Neural cell (in vitro differentiated cells): ENCODE data around the gene NECTIN4.

Source experiments
- CTCF ChIP-seq: fragments of 450-650 bp; IDR thresholded peaks from 2 replicates; pipeline ENCODE4 v1.5.1; 2014; ENCODE audit warnings: antibody characterized with exemption, mild to moderate bottlenecking, moderate library complexity; ENCODE audit not compliant: poor library complexity, severe bottlenecking
- EP300 ChIP-seq: fragments of 450-650 bp; conservative IDR thresholded peaks from 2 replicates; pipeline ENCODE4 v1.6.1; 2014; ENCODE audit warnings: antibody characterized with exemption, mild to moderate bottlenecking, moderate library complexity; ENCODE audit not compliant: poor library complexity, severe bottlenecking
- EZH2 ChIP-seq: fragments of 200-600, 300-800 bp; shearing (Covaris generic), sonication (generic); IDR thresholded peaks from 2 replicates; pipeline ENCODE4 v1.6.1; 2014; ENCODE audit warnings: antibody characterized with exemption, low read length, borderline replicate concordance, mild to moderate bottlenecking; ENCODE audit not compliant: insufficient read depth, poor library complexity, severe bottlenecking
- POLR2AphosphoS5 ChIP-seq: IDR thresholded peaks from 2 replicates; pipeline ENCODE4 v1.6.1; 2012
- REST ChIP-seq: IDR thresholded peaks from 2 replicates; pipeline ENCODE4 v1.6.1; 2012; ENCODE audit warnings: borderline replicate concordance
- SMC3 ChIP-seq: fragments of 450-650 bp; conservative IDR thresholded peaks from 2 replicates; pipeline ENCODE4 v1.6.1; 2014; ENCODE audit warnings: antibody characterized with exemption, mild to moderate bottlenecking, moderate library complexity; ENCODE audit not compliant: poor library complexity
- TAF1 ChIP-seq: IDR thresholded peaks from 2 replicates; pipeline ENCODE4 v1.6.1; 2012; ENCODE audit warnings: low read depth

DNA sequence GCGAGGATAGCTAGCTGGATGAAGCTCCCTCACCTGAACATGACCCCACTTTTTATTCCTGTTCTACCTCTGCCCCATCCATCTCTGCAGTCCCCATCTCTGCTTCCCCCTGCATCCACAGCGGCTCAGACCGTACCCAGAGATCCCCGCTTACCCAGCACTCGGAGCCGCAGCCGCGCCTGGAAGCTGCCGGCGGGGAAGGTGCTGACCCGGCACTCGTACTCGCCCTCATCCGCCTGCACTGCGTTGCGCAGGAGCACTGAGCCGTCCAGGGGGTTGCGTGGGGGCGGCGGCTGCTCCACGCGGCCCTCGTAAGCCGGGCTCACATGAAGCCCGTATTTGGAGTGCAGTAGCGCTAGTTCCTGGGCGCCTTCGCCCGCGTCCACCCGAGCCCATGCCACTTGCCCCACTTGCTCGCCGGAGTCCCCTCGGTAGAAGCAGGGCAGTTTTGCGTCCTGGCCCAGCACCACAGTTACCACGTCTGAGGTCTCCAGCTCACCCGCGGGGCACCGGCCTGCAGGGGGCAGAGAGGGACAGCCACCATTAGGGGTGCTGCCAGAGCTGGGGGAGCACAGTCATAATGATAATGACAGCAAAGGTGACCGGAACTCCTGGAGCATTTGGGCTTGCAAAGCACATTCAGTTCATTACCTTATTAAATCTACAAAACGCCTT is 9.8 kb downstream of the NECTIN4 start:
- TF ChIP-seq CTCF (no peak), POLR2AphosphoS5 (no peak), EP300 (no peak), SMC3 (no peak), REST (no peak), EZH2 (no peak), TAF1 (no peak)
